ENCODE measurements around the gene BDKRB1. TPM values are rescaled to one million over a fixed set of nuclear protein-coding genes. Genes with fewer than 3 reads are reported as not detected.

Gene BDKRB1
- total RNA-seq, 1 experiment from 2014 or later = not detected

DNA sequence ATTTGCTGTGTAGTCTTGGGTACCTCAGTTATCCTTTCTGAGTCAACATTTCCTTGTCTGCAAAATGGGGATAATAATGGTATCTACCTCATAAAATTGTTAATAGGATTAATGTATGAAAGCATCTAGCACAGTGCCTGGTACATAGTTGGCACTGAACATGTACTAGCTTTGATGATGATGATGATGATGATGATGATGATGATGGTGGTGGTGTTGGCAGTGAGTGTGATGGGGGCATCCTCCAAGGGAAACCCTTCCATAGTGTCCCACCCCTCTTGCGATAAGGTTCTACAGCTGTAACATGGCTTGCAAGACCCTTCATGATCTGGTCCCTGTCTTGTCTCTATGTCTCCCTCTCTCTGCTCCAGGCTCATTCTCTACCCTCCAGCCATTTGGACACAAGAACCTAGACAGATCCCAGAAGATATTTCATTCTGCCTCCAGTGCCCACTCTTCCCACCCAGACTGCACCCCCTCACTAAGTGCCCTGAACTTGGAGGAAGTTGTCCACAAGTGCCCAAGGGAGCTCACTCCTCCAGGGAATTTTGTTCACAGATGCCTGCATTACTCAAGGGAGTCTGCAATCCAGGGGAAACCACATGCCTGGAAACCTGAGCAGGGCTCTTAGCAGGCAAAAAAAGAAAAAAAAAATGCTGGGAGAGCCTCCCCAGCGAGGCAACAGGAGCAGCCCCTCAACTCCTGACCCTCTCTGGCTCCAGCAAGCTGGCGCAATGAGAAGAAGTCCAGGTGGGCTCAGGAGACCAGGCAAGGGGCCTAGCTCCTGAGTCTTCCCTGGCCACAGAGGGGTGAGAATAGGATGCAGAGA, 10.1 kb upstream of the BDKRB1 start:
- ATAC-seq = no peak
- H3K36me3 ChIP-seq (ENCODE audit: control insufficient read depth, insufficient read depth, low read length) = no peaks in the 10 kb centered on the region
- BruUV-seq (replicated peaks) = no TSS peak
- in situ Hi-C loops (cut with HindIII; ENCODE audit: low pct_unique_long_range_greater_than_20kb, low sequenced_read_pairs) = no loop called here
- intact Hi-C loops (cut with micrococcal nuclease; ENCODE audit: unreplicated experiment) = no loop called here
- no peak for TF ChIP-seq POLR2AphosphoS5 (IDR thresholded peaks at IDR 0.05; ENCODE audit: low read depth, low read length)
- no peak for TF ChIP-seq SIN3A (IDR thresholded peaks at IDR 0.05; ENCODE audit: borderline replicate concordance, insufficient read depth, low read depth, low read length)
- TF ChIP-seq TCF7L2 (IDR thresholded peaks at IDR 0.05; ENCODE audit: low read depth, low read length) = no peak
- no peak for TF ChIP-seq CTCF (IDR thresholded peaks at IDR 0.05)
- no peak for TF ChIP-seq REST (IDR thresholded peaks at IDR 0.05; ENCODE audit: insufficient read depth in 1 of 2, low read depth in 2 of 2, low read length in 1 of 2)
- ChIA-PET POLR2A (no interaction called here), CTCF (no interaction called here)
- H3K4me3 ChIP-seq (ENCODE audit: low read depth in 2 of 2, low read length in 2 of 2) = no peak overlapping the region
- H3K27me3 ChIP-seq (ENCODE audit: control insufficient read depth, insufficient read depth, low read length) = no peaks in the 10 kb centered on the region
- no peaks in the 10 kb centered on the region for H3K4me1 ChIP-seq (ENCODE audit: control insufficient read depth, insufficient read depth, low read length)
- DNase-seq (ENCODE audit: low read depth, low spot score) = no peak
- no peaks in the 10 kb centered on the region for H3K9me3 ChIP-seq (ENCODE audit: control insufficient read depth, insufficient read depth, low read depth, low read length)
- H3K27ac ChIP-seq (ENCODE audit: low read length) = no peak overlapping the region

DNA sequence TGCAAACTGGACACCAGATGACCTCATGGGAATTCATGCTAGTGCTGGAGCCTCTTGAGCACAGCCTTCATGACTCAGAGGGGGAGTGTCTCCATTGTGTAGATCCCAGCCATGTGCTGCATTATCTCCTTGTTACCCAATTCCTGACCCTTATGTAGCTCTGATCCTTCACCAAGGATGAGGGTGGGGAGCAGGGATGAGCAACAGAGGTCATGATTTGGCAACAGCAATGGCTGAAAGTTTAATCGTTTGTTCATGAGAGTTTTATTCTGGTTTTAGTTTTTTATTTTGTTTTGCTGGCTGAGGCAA, 9.5 kb upstream of the BDKRB1 start:
- H3K4me1 ChIP-seq (ENCODE audit: control insufficient read depth, insufficient read depth, low read length) = no peaks in the 10 kb centered on the region
- H3K4me3 ChIP-seq (ENCODE audit: low read depth in 2 of 2, low read length in 2 of 2) = no peak overlapping the region
- CTCF ChIA-PET = no interaction called here
- ATAC-seq (no peak), DNase-seq (ENCODE audit: low read depth, low spot score) (no peak)
- TF ChIP-seq POLR2AphosphoS5 (IDR thresholded peaks at IDR 0.05; ENCODE audit: low read depth, low read length) (no peak), REST (IDR thresholded peaks at IDR 0.05; ENCODE audit: insufficient read depth in 1 of 2, low read depth in 2 of 2, low read length in 1 of 2) (no peak), SIN3A (IDR thresholded peaks at IDR 0.05; ENCODE audit: borderline replicate concordance, insufficient read depth, low read depth, low read length) (no peak), TCF7L2 (IDR thresholded peaks at IDR 0.05; ENCODE audit: low read depth, low read length) (no peak), CTCF (IDR thresholded peaks at IDR 0.05) (no peak)
- H3K9me3 ChIP-seq (ENCODE audit: control insufficient read depth, insufficient read depth, low read depth, low read length) = no peaks in the 10 kb centered on the region
- H3K27ac ChIP-seq (ENCODE audit: low read length) = no peak overlapping the region
- in situ Hi-C loops (cut with HindIII; ENCODE audit: low pct_unique_long_range_greater_than_20kb, low sequenced_read_pairs) = no loop called here
- intact Hi-C loops (cut with micrococcal nuclease; ENCODE audit: unreplicated experiment) = no loop called here
- H3K36me3 ChIP-seq (ENCODE audit: control insufficient read depth, insufficient read depth, low read length) = no peaks in the 10 kb centered on the region
- no TSS peak for BruUV-seq (replicated peaks)
- no peaks in the 10 kb centered on the region for H3K27me3 ChIP-seq (ENCODE audit: control insufficient read depth, insufficient read depth, low read length)
- POLR2A ChIA-PET = no interaction called here
